Osteocyte (in vitro differentiated cells): ENCODE results near the gene PPP3R1. TPM values are rescaled to one million over a fixed set of nuclear protein-coding genes. Genes with fewer than 3 reads are reported as not detected.
A peak's percentile ranks its signal among the peaks of the same experiment; 100 is the strongest.

ENCODE experiments used
- DNase-seq: peaks from one replicate; pipeline ENCODE4 v3.0.0; 2021; ENCODE audit warnings: mixed read lengths; ENCODE audit not compliant: unreplicated experiment; ENCODE audit errors: extremely low spot score
- H3K27ac Mint-ChIP-seq: one replicate; pipeline ENCODE4 v1.8.0; 2021; ENCODE audit warnings: mild to moderate bottlenecking, mixed read lengths; ENCODE audit not compliant: unreplicated experiment
- H3K27me3 Mint-ChIP-seq: one replicate; pipeline ENCODE4 v1.8.0; 2021; ENCODE audit warnings: mixed read lengths; ENCODE audit not compliant: unreplicated experiment
- H3K36me3 Mint-ChIP-seq: one replicate; pipeline ENCODE4 v1.8.0; 2021; ENCODE audit warnings: mixed read lengths; ENCODE audit not compliant: unreplicated experiment
- H3K4me1 Mint-ChIP-seq: one replicate; pipeline ENCODE4 v1.8.0; 2021; ENCODE audit warnings: mixed read lengths; ENCODE audit not compliant: unreplicated experiment
- H3K4me3 Mint-ChIP-seq: one replicate; pipeline ENCODE4 v1.8.0; 2021; ENCODE audit warnings: mild to moderate bottlenecking, moderate library complexity, mixed read lengths; ENCODE audit not compliant: unreplicated experiment
- H3K9me3 Mint-ChIP-seq: one replicate; pipeline ENCODE4 v1.8.0; 2021; ENCODE audit warnings: mixed read lengths; ENCODE audit not compliant: unreplicated experiment
- CTCF ChIP-seq: fragments of 200-600 bp; sonication (generic); IDR thresholded peaks from 2 replicates; pipeline ENCODE4 v1.5.0; 2021; ENCODE audit warnings: antibody characterized with exemption, mild to moderate bottlenecking, moderate library complexity
- total RNA-seq: library from RNA; stranded (reverse); gene quantifications from 2 replicates; pipeline ENCODE4 v1.2.1, GENCODE V29; 2021

The PPP3R1 gene
- total RNA-seq, 1 donor from 2014 or later: 68.4 TPM

- Mint-ChIP-seq H3K4me1 (peaks cover 64% of the 10 kb centered on the region), H3K36me3 (peaks cover 6% of the 10 kb centered on the region), H3K9me3 (no peaks in the 10 kb centered on the region), H3K4me3 (no peak overlapping the region), H3K27ac (no peak overlapping the region), H3K27me3 (no peaks in the 10 kb centered on the region)
- no peak for TF ChIP-seq CTCF
- no peak for DNase-seq
Observed at GRCh38 chr2:68226794-68227193, 25.5 kb downstream of the PPP3R1 start.

GRCh38 chr2:68225119-68225632 lies 27.2 kb downstream of the PPP3R1 start:
- H3K4me3 Mint-ChIP-seq: no peak overlapping the region

GRCh38 chr2:68223419-68223818 lies 28.9 kb downstream of the PPP3R1 start:
- H3K36me3 Mint-ChIP-seq: peaks cover 15% of the 10 kb centered on the region
- no peak for TF ChIP-seq CTCF
- no peak overlapping the region for H3K4me3 Mint-ChIP-seq
- DNase-seq: no peak
- H3K4me1 Mint-ChIP-seq: peaks cover 54% of the 10 kb centered on the region
- no peaks in the 10 kb centered on the region for H3K27me3 Mint-ChIP-seq
- H3K27ac Mint-ChIP-seq: no peak overlapping the region
- H3K9me3 Mint-ChIP-seq: peaks cover 7% of the 10 kb centered on the region

More at GRCh38 chr2:68225119-68225632, 27.2 kb downstream of the PPP3R1 start:
- peak; percentile 10 for TF ChIP-seq CTCF
- Mint-ChIP-seq H3K36me3 (peaks cover 12% of the 10 kb centered on the region), H3K27me3 (no peaks in the 10 kb centered on the region), H3K4me1 (peaks cover 48% of the 10 kb centered on the region), H3K27ac (no peak overlapping the region), H3K9me3 (peaks cover 7% of the 10 kb centered on the region)
- DNase-seq: no peak

GRCh38 chr2:68222287-68222686 lies 30.0 kb downstream of the PPP3R1 start:
- H3K27ac Mint-ChIP-seq: no peak overlapping the region
- no peak for TF ChIP-seq CTCF
- H3K9me3 Mint-ChIP-seq: peaks cover 7% of the 10 kb centered on the region
- H3K4me3 Mint-ChIP-seq: no peak overlapping the region
- no peaks in the 10 kb centered on the region for H3K27me3 Mint-ChIP-seq
- no peak for DNase-seq
- peaks cover 56% of the 10 kb centered on the region for H3K4me1 Mint-ChIP-seq
- H3K36me3 Mint-ChIP-seq: peaks cover 15% of the 10 kb centered on the region

- Mint-ChIP-seq H3K27me3 (no peaks in the 10 kb centered on the region), H3K4me3 (no peak overlapping the region), H3K36me3 (peaks cover 11% of the 10 kb centered on the region), H3K9me3 (peaks cover 7% of the 10 kb centered on the region), H3K27ac (no peak overlapping the region), H3K4me1 (peaks cover 41% of the 10 kb centered on the region)
- no peak for TF ChIP-seq CTCF
- no peak for DNase-seq
Observed at GRCh38 chr2:68218343-68218901, 33.9 kb downstream of the PPP3R1 start.
